Neutrophil (primary cell): ENCODE results near the gene NAGK.
"Not testable (repeated sequence)": the region's sequence is repeated elsewhere in the genome, so short reads cannot be mapped to it uniquely, and the experiment has no call there.

Source experiments
- H3K27ac ChIP-seq: fragments of 200-600 bp; sonication (generic); 2 replicates; pipeline ENCODE4 v1.5.1; 2016; ENCODE audit warnings: mild to moderate bottlenecking, moderate library complexity
- H3K27me3 ChIP-seq: fragments of 200-600 bp; sonication (generic); 2 replicates; pipeline ENCODE4 v1.6.0; 2016; ENCODE audit warnings: mild to moderate bottlenecking
- H3K36me3 ChIP-seq: fragments of 200-600 bp; sonication (generic); 2 replicates; pipeline ENCODE4 v1.5.1; 2017
- H3K4me1 ChIP-seq, 2 experiments: fragments of 200-600 bp in 1 of 2; sonication (generic) in 1 of 2; 1 replicate in 1 of 2; 2 replicates in 1 of 2; pipeline versions ENCODE4 v1.5.1 to v1.6.1; 2013 to 2016; ENCODE audit warnings: low read depth in 1 of 2, low read length in 1 of 2, mild to moderate bottlenecking in 1 of 2, moderate library complexity in 1 of 2; ENCODE audit not compliant: control insufficient read depth in 1 of 2, insufficient read depth in 1 of 2
- H3K4me3 ChIP-seq, 2 experiments: fragments of 200-600 bp in 1 of 2; sonication (generic) in 1 of 2; 1 replicate in 1 of 2; 2 replicates in 1 of 2; pipeline ENCODE4 v1.5.1; 2013 to 2016; ENCODE audit warnings: low read depth in 1 of 2, low read length in 1 of 2, mild to moderate bottlenecking in 1 of 2, moderate library complexity in 1 of 2
- H3K9me3 ChIP-seq: fragments of 200-600 bp; sonication (generic); 2 replicates; pipeline ENCODE4 v1.5.1; 2016
- CTCF ChIP-seq: fragments of 200-600 bp; sonication (generic); IDR thresholded peaks from 2 replicates; pipeline ENCODE4 v1.5.1; 2016; ENCODE audit warnings: antibody characterized with exemption

Gene NAGK

DNA sequence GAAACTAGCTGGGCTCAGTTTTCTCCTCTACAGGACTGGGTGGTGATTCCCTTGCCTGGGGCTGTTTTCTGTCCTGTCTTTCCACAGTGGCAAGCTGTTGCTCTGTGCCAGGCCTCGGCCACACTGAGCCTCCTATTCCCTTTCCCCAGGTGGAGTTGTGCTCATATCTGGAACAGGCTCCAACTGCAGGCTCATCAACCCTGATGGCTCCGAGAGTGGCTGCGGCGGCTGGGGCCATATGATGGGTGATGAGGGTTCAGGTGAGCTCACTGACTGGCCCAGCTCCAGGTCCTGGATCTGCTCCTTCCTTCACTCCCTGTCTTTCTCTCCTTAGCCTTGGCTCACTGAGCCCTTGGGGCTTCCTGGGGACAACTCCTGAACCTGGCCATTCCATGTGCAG is 4.0 kb downstream of the NAGK start:
- no peaks in the 10 kb centered on the region for H3K27me3 ChIP-seq
- H3K27ac ChIP-seq: peak overlapping the region; percentile 100
- H3K4me3 ChIP-seq: peak overlapping the region; percentile 94 to 95
- H3K4me1 ChIP-seq: peaks cover 88 to 93% of the 10 kb centered on the region in 2 experiments
- no peaks in the 10 kb centered on the region for H3K9me3 ChIP-seq
- TF ChIP-seq CTCF: no peak
- H3K36me3 ChIP-seq: peaks cover 59% of the 10 kb centered on the region

GRCh38 chr2:71073475-71073874 is 5.0 kb downstream of the NAGK start:
- H3K4me3 ChIP-seq: peak overlapping the region in 1 of 2 experiments; percentile 94

DNA sequence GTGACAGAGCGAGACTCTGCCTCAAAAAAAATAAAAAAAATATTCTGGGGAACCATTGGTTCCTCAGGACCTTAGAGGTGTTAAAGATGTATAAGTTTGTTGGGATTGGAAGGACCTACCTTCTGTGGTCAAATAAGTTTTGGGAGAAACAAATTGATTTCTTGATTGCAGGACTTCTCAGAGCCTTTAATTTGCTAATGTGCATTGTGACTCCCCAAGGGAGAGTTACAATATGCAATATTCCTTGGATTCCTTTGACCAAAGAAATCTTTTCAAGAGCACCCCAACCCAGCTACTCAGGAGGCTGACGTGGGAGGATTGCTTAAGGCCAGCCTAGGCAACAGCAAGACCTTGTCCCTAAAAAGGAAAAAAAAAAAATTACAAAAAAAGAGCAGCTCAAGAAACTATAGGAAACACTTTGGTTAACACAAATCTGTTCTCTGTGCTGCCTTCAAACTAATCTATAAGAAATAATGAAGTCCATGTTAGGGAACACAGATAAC is 6.5 kb downstream of the NAGK start:
- Histone ChIP-seq H3K27ac (peak overlapping the region; percentile 100), H3K36me3 (peaks cover 84% of the 10 kb centered on the region), H3K4me3 (no peak overlapping the region), H3K4me1 (peaks cover 79 to 82% of the 10 kb centered on the region in 2 experiments), H3K9me3 (no peaks in the 10 kb centered on the region), H3K27me3 (no peaks in the 10 kb centered on the region)
- TF ChIP-seq CTCF: no peak

More at GRCh38 chr2:71073475-71073874, 5.0 kb downstream of the NAGK start:
- Histone ChIP-seq H3K9me3 (no peaks in the 10 kb centered on the region), H3K27ac (peak overlapping the region; percentile 100), H3K27me3 (no peaks in the 10 kb centered on the region), H3K4me1 (peaks cover 89 to 96% of the 10 kb centered on the region in 2 experiments), H3K36me3 (peaks cover 69% of the 10 kb centered on the region)
- TF ChIP-seq CTCF: no peak

- Histone ChIP-seq H3K27ac (peak overlapping the region; percentile 86), H3K9me3 (no peaks in the 10 kb centered on the region), H3K36me3 (peaks cover 79% of the 10 kb centered on the region)
Observed at GRCh38 chr2:71078624-71079023, 10.2 kb downstream of the NAGK start.

GRCh38 chr2:71082402-71083252 is 14.2 kb downstream of the NAGK start:
- H3K4me1 ChIP-seq: peaks cover 13 to 17% of the 10 kb centered on the region in 2 experiments
- peak overlapping the region; percentile 30 for H3K27ac ChIP-seq
- no peak overlapping the region for H3K4me3 ChIP-seq
- TF ChIP-seq CTCF: no peak
- no peaks in the 10 kb centered on the region for H3K9me3 ChIP-seq
- H3K36me3 ChIP-seq: peaks cover 40% of the 10 kb centered on the region
- no peaks in the 10 kb centered on the region for H3K27me3 ChIP-seq

More at GRCh38 chr2:71078624-71079023, 10.2 kb downstream of the NAGK start:
- no peaks in the 10 kb centered on the region for H3K27me3 ChIP-seq
- no peak for TF ChIP-seq CTCF
- H3K4me3 ChIP-seq: no peak overlapping the region
- H3K4me1 ChIP-seq: peaks cover 46% of the 10 kb centered on the region in 2 experiments

DNA sequence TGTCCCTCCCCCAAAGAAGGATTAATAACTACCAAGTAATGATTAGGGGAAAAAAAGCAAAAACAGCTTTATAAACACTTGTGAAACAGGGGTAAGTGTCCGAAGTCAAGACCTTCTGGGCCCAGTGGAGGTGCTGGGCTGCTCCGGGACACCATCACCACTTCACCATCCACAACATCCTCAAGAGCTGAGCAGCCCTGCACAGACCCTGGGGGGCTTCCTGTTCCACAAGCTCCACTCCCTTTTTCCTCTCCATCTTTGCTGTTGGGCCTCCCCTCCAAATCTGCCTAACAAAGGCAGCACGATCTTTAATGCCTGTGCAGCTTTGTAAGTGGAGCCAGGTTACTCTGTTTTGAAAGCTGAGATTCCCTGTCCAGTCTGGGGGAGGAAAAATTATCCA is 14.8 kb downstream of the NAGK start:
- H3K27me3 ChIP-seq, H3K4me3 ChIP-seq, H3K9me3 ChIP-seq: not testable (repeated sequence)
- Histone ChIP-seq H3K27ac (peak overlapping the region; percentile 30), H3K4me1 (peaks cover 8 to 13% of the 10 kb centered on the region in 2 experiments), H3K36me3 (peaks cover 34% of the 10 kb centered on the region)

GRCh38 chr2:71083752-71084312 is 15.4 kb downstream of the NAGK start:
- peaks cover 8 to 13% of the 10 kb centered on the region in 2 experiments for H3K4me1 ChIP-seq
- H3K9me3 ChIP-seq, H3K27me3 ChIP-seq: not testable (repeated sequence)
- peak overlapping the region; percentile 84 for H3K27ac ChIP-seq
- peaks cover 28% of the 10 kb centered on the region for H3K36me3 ChIP-seq
- peak overlapping the region; percentile 34 to 50 for H3K4me3 ChIP-seq

DNA sequence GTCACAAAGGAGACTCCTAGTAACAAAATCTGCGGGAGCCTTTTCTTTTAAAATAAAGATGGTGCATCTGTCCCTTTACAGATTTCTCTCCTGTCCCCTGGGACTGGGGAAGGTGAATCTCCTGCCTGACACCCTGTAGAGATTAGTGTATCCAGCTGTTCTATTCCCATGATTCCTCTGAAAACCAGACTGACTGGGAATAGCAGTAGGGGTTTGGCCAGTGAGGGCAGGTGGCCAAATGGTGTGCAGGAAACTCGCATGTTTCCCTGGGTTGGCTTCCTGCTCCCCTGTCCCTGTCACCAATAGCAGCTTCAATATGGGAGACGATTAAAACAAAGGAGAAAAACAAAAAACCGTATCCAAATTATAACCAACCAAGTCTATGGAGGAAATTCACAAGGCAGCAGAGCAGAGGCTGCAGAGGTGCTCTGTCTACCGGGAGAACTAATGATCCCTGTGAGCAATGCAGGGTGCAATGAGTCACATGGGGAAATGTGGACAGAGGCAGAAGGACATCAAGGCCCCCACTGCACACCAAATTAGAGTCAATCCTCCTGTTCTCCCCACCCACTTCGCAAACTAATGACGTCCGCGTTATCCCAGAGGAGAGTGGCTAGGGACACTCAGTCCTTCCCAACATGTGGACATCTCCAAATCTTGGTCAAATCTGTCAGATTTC is 17.0 kb downstream of the NAGK start:
- H3K27ac ChIP-seq, H3K27me3 ChIP-seq, H3K9me3 ChIP-seq, H3K4me3 ChIP-seq: not testable (repeated sequence)
- peaks cover 8 to 13% of the 10 kb centered on the region in 2 experiments for H3K4me1 ChIP-seq
- peaks cover 12% of the 10 kb centered on the region for H3K36me3 ChIP-seq
